Fibroblast of lung (primary cell): ENCODE results near the gene RPS24. TPM values are rescaled to one million over a fixed set of nuclear protein-coding genes. Genes with fewer than 3 reads are reported as not detected.

ENCODE experiments used
- DNase-seq, 2 donors: peaks; one replicate each; pipeline versions ENCODE4 v3.0.0 to v3.0.0-alpha.2; 2010; ENCODE audit warnings: low read depth in 2 of 2
- H2AFZ ChIP-seq: 2 replicates; pipeline ENCODE4 v1.5.1; 2012; ENCODE audit warnings: low read length, control low read depth, inconsistent platforms
- H3K27ac ChIP-seq: 2 replicates; pipeline ENCODE4 v1.5.1; 2011; ENCODE audit warnings: low read length, control low read depth; ENCODE audit not compliant: insufficient read depth
- H3K27me3 ChIP-seq: 2 replicates; pipeline ENCODE4 v1.5.1; 2011; ENCODE audit warnings: mild to moderate bottlenecking, low read length; ENCODE audit not compliant: control insufficient read depth, insufficient read depth
- H3K36me3 ChIP-seq: 2 replicates; pipeline ENCODE4 v1.5.1; 2011; ENCODE audit warnings: low read length; ENCODE audit not compliant: control insufficient read depth, insufficient read depth
- H3K4me1 ChIP-seq: 2 replicates; pipeline ENCODE4 v1.5.1; 2011; ENCODE audit warnings: low read length; ENCODE audit not compliant: control insufficient read depth, insufficient read depth; ENCODE audit errors: extremely low read depth
- H3K4me2 ChIP-seq: 2 replicates; pipeline ENCODE4 v1.5.1; 2011; ENCODE audit warnings: low read length, control low read depth; ENCODE audit not compliant: insufficient read depth; ENCODE audit errors: extremely low read depth
- H3K4me3 ChIP-seq, 4 experiments: fragments of 200-600 bp in 1 of 4; sonication (generic) in 1 of 4; replicated peaks in 1 of 4; 2 replicates each; pipeline ENCODE4 v1.5.1; 2011 to 2016; ENCODE audit warnings: low read length in 4 of 4, low read depth in 3 of 4, mild to moderate bottlenecking in 3 of 4, control low read depth in 2 of 4, inconsistent platforms in 1 of 4, mixed read lengths in 1 of 4; ENCODE audit not compliant: insufficient read depth in 1 of 4; ENCODE audit errors: control extremely low read depth in 1 of 4
- H3K79me2 ChIP-seq: 2 replicates; pipeline ENCODE4 v1.5.1; 2012; ENCODE audit warnings: mild to moderate bottlenecking, low read length, inconsistent platforms; ENCODE audit not compliant: control insufficient read depth, insufficient read depth
- H3K9ac ChIP-seq: 2 replicates; pipeline ENCODE4 v1.5.1; 2011; ENCODE audit warnings: mild to moderate bottlenecking, low read length, control low read depth; ENCODE audit not compliant: insufficient read depth
- H3K9me3 ChIP-seq: 2 replicates; pipeline ENCODE4 v1.5.1; 2012; ENCODE audit warnings: low read depth, low read length; ENCODE audit not compliant: control insufficient read depth, insufficient read depth
- H4K20me1 ChIP-seq: 2 replicates; pipeline ENCODE4 v1.5.1; 2011; ENCODE audit warnings: low read length; ENCODE audit not compliant: control insufficient read depth, insufficient read depth; ENCODE audit errors: extremely low read depth
- CTCF ChIP-seq, 2 donors: IDR thresholded peaks in 1 of 2; conservative IDR thresholded peaks in 1 of 2; 1 replicate in 1 of 2; 2 replicates in 1 of 2; pipeline ENCODE4 v1.5.1; 2011 to 2012; ENCODE audit warnings: low read length in 2 of 2, control low read depth in 1 of 2, inconsistent platforms in 1 of 2, low read depth in 1 of 2, mild to moderate bottlenecking in 1 of 2
- EZH2 ChIP-seq: IDR thresholded peaks from 2 replicates; pipeline ENCODE4 v1.5.1; 2012; ENCODE audit warnings: low read length, control low read depth, mild to moderate bottlenecking; ENCODE audit errors: missing control alignments
- polyA plus RNA-seq, 2 donors: library from polyadenylated mRNA; depleted of rRNA in 1 of 2; stranded (reverse) in 1 of 2; unstranded in 1 of 2; fragments of >200 nt; gene quantifications; 2 replicates each; pipeline ENCODE4 v1.2.1, GENCODE V29; 2011 to 2012; ENCODE audit warnings: missing spikeins in 1 of 2
- total RNA-seq: library from RNA; depleted of rRNA; stranded (reverse); fragments of >200 nt; gene quantifications from 2 replicates; pipeline ENCODE4 v1.2.1, GENCODE V29; 2014

The RPS24 gene
- total and polyA plus RNA-seq, 2 donors (not counting 1 experiment from before 2014, with no cell fraction given), result 1,917 to 4,192 TPM

- Histone ChIP-seq H3K27ac (no peak overlapping the region), H3K9me3 (no peaks in the 10 kb centered on the region), H3K9ac (no peak overlapping the region), H3K4me3 (no peak overlapping the region), H3K4me2 (no peak overlapping the region), H3K4me1 (no peaks in the 10 kb centered on the region), H3K36me3 (no peaks in the 10 kb centered on the region), H3K79me2 (no peaks in the 10 kb centered on the region), H3K27me3 (no peaks in the 10 kb centered on the region), H2AFZ (no peak overlapping the region), H4K20me1 (no peaks in the 10 kb centered on the region)
- no peak for DNase-seq
- TF ChIP-seq EZH2 (no peak), CTCF (conservative IDR thresholded peaks at IDR 0.05 in 1 of 2, IDR thresholded peaks at IDR 0.05 in 1 of 2; ENCODE audit: low read depth in 1 of 2, low read length in 2 of 2) (no peak)
Measured at GRCh38 chr10:78065611-78066010, 31.9 kb downstream of the RPS24 start.

- H2AFZ ChIP-seq, result no peak overlapping the region
Measured at GRCh38 chr10:78066012-78066411, 32.3 kb downstream of the RPS24 start.

GRCh38 chr10:78066728-78067430 lies 33.2 kb downstream of the RPS24 start:
- Histone ChIP-seq H3K9me3 (no peaks in the 10 kb centered on the region), H3K36me3 (no peaks in the 10 kb centered on the region), H3K4me1 (no peaks in the 10 kb centered on the region), H3K9ac (no peak overlapping the region), H3K27me3 (no peaks in the 10 kb centered on the region), H2AFZ (no peak overlapping the region), H3K27ac (no peak overlapping the region), H3K4me3 (no peak overlapping the region), H3K79me2 (no peaks in the 10 kb centered on the region), H3K4me2 (no peak overlapping the region), H4K20me1 (no peaks in the 10 kb centered on the region)
- no peak for TF ChIP-seq EZH2
- no peak for TF ChIP-seq CTCF (conservative IDR thresholded peaks at IDR 0.05 in 1 of 2, IDR thresholded peaks at IDR 0.05 in 1 of 2; ENCODE audit: low read depth in 1 of 2, low read length in 2 of 2)
- no peak for DNase-seq

More at GRCh38 chr10:78066012-78066411, 32.3 kb downstream of the RPS24 start:
- no peak for DNase-seq
- H3K4me3 ChIP-seq, result no peak overlapping the region
- H3K4me1 ChIP-seq, result no peaks in the 10 kb centered on the region
- H3K27ac ChIP-seq, result no peak overlapping the region
- H3K4me2 ChIP-seq, result no peak overlapping the region
- H3K79me2 ChIP-seq, result no peaks in the 10 kb centered on the region
- no peaks in the 10 kb centered on the region for H4K20me1 ChIP-seq
- H3K9me3 ChIP-seq, result no peaks in the 10 kb centered on the region
- H3K27me3 ChIP-seq, result no peaks in the 10 kb centered on the region
- TF ChIP-seq EZH2 (no peak), CTCF (conservative IDR thresholded peaks at IDR 0.05 in 1 of 2, IDR thresholded peaks at IDR 0.05 in 1 of 2; ENCODE audit: low read depth in 1 of 2, low read length in 2 of 2) (no peak)
- H3K9ac ChIP-seq, result no peak overlapping the region
- no peaks in the 10 kb centered on the region for H3K36me3 ChIP-seq
